ENCODE data around the gene C6orf89.

The C6orf89 gene

DNA sequence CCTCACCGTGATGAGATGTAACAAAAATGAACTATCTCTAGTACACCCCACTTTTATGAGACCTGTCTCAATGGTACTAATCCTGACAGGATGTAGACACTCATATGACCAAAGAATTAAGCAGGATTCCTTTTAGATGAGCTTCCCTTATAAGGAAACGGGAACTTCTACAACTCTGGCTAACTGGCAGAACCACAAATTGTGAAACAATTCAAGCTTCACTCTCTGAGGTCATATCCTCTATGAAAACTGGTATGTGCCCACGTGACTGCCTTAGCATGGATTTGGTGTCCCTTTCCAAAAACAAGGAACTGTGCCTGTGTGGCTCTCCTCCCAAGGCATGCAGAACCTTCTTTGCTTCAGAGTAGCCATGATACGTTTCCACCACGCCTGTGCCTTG is 32.4 kb upstream of the C6orf89 start:
- DNase-seq, result no peak

DNA sequence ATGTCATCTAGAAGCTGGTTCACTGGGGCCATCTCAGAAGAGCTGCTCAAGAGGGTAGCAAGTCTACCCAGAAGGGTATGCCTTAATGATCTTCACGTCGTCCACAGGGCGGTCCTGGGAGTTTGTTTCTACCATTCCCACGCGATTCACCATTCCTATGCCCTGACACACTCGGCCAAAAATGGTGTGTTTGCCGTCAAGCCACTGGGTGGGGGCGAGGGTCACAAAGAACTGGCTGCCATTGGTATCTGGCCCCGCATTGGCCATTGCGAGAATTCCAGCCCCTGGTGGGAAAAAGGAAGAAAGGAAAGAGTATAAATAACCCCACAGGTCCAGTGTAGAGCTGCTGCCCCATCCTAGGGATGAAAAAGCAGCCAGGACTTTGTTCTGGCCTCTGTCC is 30.0 kb upstream of the C6orf89 start:
- no peak for DNase-seq

DNA sequence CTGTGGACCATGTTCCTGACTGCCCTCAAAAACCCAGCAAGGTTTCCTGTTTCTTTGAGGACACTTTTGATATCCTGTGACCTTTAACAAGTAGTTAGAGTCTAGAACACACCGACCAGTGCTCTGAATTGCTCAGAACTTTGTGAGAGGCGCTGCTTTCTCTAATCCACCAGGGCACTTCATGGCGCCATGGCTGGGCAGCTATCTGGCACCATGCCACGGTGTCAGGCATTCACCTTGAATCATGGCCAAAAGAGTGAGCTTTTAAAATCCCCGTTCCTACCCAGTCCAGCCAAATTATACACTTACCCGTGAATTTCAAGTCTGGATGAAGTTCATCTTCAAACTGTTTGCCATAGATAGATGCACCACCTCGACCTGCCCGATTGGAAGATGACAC is 29.5 kb upstream of the C6orf89 start:
- DNase-seq, result no peak

DNA sequence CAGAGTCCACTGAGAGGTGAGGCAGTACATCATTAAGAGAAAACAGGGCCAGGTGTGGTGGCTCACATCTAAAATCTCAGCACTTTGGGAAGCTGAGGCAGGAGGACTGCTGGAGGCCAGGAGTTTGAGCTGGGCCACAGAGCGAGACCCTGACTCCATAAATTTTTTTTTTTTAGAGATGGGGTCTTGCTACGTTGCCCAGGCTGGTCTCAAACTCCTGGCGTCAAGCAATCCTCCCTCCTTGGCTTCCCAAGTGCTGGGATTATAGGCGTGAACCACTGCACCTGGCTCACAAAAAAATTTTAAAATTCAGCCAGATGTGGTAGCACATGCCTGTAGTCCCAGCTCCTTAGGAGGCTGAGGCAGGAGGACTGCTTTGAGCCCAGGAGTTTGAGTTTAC is 28.4 kb upstream of the C6orf89 start:
- no peak for DNase-seq

DNA sequence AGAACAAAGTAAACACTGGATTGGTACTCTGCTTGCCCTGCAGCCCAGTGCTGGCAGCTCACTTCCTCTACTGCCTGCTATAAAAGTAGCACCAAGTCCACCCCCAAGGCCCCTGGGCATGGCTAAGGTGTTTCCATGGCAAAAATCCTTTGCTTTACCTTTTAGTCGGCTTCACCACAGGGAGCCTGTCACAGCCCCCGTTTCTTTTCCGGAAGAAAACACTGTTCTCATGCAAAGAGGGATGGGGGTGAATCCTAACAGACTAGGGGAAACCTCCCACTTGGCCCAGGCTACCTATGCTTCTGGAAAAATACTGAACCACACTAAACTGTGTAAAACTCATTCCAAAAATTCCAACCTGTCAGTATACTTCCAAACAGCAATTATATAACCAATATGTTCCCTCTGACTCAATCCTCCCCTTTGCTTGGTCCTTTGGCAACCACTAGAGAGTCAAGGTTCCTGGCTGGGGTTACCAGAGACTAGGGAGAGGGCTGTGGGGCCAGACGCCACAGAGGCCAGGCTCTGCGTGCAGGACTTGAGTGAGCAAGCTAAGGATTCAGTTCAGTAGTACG is 27.3 kb upstream of the C6orf89 start:
- DNase-seq, result no peak

DNA sequence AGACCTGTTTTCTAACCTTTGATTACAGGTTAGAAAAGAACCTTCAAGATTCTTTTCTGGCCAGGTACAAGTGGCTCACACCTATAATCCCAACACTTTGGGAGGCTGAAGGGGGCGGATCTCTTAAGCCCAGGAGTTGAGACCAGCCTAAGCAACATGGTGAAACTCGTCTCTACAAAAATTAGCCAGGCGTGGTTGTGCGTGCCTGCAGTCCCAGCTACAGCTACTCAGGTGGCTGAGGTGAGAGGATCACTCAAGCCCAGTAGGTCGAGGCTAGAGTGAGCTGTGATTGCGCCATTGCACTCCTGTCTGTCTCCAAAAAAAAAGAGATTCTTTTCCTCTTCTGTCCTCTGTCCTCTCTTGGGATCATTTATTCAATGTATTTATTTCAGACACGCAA is 25.6 kb upstream of the C6orf89 start:
- DNase-seq, result no peak

DNA sequence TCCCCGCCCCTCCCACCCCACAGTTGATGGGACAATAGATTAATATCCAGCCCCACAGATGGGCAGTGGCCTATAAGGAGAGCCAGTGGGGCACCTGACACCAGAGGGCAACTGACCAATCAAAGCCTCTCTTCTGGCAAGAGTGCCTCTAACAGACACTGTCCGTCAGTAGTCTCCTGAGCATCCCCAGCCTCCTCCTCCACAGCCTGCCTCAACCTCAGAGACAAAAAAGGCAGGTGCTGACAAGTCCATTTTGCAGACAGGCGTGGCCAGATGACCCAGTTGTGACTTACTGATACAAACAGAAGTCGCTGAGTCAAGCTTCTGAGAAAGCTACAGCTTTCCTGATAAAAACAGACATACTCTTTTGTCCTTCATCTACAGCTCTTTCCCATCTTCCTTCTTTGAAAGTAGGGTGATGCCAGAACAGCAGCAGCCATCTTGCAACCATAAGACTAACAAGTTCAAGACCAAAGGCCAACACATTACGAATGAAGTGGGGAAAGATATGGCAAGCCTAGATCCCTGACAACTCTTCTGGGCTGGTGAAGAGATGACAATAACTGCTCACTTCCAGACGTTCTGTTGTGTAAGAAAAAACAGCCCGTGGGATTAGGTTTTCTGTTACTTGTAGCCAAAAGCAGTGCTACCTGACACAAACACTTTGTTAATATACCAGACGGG is 23.4 kb upstream of the C6orf89 start:
- no peak for DNase-seq

DNA sequence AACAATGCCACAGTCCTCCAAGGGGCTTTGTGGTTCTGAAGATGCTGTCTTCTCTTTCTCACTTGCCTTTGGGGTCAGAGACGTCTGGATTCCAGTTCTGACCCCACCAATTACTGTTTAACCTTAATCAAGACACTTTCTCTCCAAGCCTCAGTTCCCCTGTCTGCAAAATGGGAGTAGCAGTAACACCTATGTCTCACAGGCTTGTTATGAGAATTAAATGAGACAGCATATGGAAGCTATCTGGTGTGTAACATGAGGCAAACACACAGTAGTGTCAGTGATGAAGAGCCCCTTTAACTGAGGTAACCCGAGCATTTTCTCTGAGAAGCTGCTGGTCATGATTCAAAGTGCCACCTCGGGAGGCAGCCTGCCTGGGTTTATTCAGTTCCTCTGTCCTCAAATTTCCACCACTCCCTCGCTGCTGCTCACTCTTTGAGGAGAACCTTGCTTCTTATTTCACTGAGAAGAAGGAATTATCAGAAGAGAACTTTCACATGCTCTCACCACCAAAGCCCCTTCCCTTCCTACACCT is 22.8 kb upstream of the C6orf89 start:
- DNase-seq, result no peak

DNA sequence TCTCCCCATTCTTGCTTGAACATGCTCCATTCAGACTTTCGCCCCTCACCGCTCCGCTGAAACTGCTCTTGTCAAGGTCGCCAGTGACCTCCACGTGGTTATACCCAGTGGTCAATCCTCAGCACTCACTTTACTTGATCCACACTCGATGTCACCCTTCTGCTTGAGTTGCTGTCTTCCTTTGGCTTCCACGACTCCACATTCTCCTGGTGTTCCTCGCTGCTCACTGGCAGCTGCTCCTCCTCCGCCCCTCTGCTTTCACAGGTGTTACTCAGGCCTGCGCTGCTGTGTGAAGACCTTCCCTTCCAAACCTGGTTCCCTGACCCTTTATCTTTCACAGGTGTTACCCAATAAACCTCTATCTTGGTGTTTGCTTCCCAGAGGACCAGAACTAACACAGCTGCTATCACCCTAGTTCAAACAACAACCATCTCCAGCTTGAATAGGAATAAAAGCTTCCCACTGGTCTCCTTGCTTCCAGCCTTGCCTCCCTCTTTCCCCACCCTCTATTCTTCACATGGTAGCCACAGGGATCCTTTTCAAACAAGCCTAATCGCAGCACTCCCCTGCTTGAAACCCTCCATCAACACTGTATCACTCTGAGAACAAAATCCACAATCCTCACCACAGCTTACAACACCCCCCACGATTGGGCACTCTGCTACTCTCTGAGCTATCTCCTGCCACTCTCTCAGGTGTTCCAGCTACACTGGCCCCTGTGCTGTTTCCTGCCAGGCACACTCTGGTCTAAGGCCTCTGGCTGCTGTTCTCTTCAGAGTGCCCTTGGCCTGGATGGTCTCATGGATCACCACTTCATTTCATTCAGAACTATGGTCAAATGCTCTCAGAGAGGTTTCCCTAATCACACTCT is 21.8 kb upstream of the C6orf89 start:
- DNase-seq, result no peak

DNA sequence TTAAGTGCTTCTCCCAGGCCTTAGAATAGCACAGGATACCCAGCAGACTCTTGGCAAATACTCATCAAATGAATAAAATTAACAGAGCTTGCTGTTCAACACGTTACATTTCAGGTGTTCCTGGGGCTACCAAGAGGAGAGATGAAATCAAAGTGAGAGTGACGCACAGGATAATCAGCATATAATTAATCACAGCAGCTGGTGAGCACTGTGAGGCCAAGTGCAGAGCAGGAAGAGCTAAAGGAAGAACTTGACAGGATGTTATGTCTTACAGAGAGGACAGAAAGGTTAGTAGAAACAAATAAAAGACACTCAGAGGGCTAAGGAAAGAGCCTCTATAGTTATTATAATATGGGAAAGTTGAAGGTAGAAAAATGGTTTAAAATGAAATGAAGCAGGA is 19.9 kb upstream of the C6orf89 start:
- DNase-seq, result no peak

DNA sequence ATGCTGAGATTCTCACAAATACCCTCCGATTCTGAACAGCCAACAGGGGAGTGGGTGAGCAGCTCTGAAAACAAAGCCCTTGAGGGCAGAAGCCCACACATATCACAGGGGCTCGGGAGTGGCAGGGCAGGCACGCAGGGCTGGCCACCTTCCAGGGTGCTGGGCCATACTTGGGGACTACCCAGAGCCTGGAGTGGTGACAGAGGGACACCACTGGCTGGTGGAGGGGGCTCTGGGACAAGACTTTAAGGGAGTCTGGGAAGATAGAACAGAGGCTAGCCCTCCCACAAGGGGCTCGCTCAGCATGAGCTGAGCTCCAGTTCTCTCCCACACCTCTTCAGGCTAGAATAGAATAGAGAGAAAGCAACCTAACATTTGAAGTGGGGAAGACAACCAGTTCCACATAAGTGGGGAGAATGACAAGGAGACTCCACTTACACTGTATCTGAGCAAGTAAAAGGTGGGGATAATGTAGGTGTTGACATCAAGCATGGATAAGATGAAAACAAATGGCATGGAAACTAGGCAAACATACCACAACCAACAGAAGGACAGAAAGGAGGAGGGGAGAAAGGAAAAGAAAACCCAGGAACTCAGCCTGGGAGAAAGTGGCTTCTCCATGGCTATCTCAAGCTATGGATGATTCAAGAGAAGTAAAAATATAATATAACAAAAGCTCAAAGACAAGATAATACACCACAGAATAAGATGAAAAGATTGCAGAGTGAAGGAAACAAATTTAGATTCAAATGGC is 18.1 kb upstream of the C6orf89 start:
- DNase-seq, result no peak

DNA sequence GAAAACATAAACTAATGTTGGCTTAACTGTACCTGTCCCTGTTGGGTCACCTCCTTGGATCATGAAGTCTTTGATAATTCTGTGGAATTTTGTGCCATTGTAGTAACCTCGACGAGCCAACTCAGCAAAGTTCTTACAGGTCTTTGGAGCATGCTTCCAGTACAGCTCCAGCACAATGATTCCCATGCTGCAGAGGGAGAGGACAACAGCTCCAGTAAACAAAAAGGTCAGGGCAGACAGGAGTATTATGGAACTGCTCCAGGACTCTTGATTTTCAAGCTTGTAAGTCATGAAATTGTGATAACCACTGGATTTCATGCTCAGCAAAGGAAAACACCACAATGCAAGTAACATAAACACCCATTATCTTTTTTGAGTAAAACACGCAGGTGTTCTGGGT is 14.1 kb upstream of the C6orf89 start:
- no peak for DNase-seq

DNA sequence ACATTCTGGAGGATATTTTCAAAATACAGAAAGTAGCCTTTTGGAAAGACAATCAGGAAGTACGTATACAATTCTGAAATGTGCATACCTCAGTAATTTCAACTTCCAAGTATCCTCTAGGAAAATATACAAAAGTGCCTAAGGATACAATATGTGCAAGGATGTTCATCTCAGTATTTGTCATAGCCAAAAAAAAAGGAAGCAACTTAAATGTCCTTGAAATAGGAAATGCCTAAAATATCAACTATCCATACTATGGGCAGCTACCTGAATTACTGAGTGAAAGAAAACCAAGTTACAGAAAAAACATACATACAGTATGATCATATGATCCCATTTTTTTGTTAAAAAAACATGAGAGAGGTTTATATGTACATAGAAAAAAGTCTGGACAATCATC is 12.6 kb upstream of the C6orf89 start:
- no peak for DNase-seq

DNA sequence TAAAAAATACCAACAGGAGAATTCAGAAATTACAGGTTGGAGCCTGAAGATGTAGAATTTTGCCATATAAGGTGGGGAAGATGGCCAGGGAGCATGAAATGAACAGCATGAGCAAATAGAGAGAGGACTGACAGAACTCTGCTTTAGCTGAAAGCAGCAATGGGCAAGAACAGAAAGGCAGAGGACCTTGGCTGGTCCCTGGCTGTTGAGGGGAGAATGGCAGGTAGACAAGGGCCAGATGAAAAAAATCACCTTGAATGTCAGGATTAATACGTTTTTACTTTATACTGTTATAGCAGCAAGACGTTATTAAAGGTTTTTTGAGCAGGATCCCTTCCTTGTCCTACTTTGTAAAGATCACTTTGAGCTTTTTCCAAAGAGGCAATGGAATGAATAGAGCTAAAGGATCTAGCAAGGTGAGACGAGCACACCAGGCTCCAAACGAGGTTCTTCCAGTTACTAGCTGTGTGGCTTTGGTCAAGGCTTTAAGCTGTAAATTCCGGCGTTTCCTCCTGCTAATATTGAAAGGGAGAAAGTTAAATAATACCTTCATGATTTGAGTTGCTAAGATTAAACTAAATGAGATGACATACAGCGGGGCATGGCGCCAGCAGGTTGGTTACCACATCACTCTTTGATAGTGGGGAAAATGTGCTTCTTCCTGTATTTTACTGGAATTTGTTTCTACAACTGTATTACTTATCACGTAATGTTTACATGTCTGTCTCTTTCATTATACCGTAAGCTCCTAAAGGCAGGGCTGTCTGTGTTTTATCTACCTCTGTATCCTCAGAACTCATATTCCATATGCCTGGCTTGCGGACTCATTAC is 11.9 kb upstream of the C6orf89 start:
- no peak for DNase-seq

DNA sequence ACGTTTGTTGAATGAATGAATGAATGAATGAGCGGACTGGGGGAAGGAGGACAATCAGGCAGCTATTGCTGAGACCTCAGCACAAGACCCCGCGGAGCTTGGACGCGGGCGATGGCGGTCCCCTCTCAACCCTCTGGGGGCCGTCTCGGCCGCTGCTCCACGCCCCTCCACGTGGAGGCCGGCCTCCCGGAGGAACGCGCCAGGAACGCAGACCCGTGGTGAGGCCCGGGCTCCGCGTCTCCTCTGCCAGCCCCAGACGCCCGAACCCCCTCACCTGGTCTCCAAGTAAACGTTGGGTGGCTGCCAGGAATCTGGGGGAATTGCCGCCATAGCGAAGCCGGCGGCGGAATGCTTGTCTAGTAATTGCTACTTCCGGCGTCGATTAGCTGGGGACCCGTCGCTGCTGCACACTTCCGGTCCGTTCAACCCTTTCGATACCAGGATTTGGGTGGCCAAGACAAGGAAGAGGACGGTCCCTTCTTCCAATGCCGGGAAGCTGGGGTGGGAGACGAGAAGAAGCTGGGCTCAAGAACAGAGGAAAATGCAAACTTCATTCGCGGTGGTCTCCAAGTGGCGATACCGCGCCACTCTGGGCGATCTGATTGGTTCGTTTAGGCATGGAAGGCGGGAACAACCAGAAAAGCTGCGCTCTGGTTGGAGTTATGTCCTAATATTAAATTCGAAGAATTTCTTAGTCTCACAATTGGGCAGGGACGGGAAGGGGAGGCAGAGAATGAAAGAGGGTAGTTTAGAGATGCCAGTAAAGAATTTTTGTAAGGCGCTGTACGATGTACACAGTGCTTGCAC is 11.1 kb upstream of the C6orf89 start, which contains the start of gene PPIL1:
Gene PPIL1, minus strand, starts transcription at position 361 of the 807 bp plus-strand sequence. Its CDS starts 31 bp downstream, at position 330.
- peak; percentile 90 for DNase-seq

DNA sequence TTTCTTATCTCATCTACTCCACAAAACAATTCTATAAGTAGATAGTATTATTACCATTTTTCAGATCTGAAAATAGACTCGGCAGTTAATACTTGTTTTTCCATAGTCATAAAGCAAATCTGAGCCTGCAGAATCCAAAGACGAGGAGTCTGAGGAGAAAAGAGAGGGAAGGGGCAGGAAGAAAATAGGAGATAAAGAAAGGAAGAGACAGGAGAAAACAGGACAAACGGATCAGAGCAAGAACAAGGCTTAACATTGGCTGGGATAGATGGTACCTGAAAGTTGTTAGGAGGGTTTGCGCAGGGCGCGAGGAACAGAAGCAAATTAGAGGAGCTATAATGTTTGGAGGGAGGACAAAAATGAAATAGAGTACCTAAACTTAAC is 10.5 kb upstream of the C6orf89 start:
- no peak for DNase-seq

DNA sequence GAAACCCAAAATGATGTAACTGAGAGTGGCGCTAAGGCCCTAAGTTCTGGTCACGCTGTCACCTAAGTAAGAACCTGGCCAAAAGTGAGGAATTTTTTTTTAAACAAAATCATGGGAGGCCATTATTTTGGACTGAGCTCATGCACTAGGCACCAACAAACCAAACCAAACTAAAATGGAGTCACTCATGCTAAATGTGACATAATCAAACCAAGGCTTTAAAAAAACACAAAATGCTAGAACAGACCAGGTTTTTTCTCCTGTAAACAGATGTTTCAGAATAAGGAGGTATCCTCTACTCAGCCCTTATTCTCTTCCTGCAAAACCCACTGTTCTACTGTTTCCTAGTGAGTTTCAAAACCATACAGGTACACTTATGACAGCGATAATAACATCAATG is 1.1 kb upstream of the C6orf89 start:
- no peak for DNase-seq

DNA sequence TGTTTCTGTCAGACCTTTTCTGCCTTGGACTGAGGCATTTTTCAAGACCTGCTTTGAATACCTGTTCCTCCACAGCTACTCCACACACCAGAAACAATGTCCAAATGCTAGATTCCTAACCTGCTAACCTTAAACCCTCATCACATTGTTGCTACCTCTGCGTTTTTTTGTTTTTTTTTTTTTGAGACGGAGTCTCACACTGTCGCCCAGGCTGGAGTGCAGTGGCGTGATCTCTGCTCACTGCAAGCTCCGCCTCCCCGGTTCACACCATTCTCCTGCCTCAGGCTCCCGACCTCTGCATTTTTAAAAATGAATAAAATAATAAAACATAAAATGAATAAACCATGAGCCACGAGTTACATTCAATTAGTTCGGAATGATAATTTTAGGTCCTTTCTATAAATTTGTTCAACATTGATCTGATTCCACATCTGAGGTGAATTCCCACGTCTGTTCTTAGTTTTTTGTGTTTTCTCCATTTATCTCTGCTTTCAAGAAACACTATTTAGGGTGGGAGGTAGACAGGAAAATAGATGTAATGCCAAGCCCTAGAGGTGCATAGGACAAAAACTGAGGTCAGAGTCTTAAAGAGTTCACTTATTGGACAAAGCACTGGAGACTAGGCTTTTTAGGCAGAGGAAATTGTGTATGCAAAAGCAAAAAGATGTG is 1.3 kb downstream of the C6orf89 start:
- DNase-seq, result no peak

DNA sequence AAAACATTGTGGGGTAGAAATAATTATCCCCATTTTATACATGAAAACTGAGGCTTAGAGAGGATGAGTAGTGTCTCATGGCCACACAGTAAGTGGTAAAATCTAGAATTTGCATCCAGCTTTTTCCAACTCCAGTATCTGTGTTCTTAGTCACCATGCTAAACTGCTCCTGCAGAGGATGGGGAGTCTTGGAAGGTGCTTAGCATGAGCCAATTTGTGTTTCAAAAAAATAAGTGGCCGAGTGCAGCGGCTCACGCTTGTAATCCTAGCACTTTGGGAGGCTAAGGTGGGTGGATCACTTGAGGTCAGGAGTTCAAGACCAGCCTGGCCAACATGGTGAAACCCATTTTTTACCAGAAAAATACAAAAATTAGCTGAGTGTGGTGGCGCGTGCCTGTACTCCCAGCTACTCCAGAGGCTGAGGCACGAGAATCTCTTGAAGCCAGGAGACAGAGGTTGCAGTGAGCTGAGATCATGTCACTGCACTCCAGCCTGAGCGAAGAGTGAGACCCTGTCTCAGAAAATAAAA is 2.4 kb downstream of the C6orf89 start:
- DNase-seq, result no peak

Measured in NCI-H1092 (cell line).